ENCODE results near the gene SCP2.

Gene SCP2

DNA sequence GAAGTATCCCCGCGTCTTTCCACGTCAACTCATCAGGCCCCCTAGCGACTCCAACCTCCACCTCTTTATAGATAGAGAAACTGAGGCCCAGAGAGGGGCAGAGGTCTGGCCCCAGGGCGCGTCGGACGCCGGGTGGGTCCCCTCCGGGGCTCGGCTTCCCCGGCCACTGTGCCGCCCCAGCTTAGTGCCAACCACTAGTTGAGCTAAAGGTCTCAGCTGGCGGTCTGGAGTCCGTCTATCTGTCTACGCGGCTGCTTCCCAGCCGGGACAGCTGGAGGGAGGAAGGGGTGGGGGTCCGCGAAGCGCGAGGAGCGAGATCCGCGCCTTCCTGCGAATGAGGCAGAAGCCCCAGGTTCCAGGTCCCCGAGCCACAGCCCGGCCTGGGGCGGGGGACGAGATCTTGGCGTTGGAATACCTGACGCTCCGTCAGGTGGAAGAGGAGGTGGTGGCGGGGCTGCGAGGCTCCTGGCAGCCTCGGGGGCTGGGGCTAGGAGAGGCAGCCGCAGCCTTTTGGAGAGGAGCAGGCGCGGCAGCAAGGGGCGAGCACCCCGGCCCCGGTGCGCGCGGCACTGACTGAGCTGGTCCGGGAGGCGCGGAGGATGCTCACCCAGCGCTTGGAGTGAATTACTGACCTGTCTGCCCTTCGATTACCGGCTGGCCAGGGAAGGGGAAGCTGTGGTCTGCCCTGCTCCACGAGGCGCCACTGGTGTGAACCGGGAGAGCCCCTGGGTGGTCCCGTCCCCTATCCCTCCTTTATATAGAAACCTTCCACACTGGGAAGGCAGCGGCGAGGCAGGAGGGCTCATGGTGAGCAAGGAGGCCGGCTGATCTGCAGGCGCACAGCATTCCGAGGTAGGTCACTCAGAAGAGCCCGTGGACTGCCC lies 135.9 kb downstream of the SCP2 start:
- H3K27me3 ChIP-seq (ENCODE audit: control insufficient read depth, insufficient read depth, low read length): peaks cover 39% of the 10 kb centered on the region
- peaks cover 13% of the 10 kb centered on the region for H3K4me1 ChIP-seq (ENCODE audit: control insufficient read depth, insufficient read depth, low read length)
- H3K9me3 ChIP-seq (replicated peaks; ENCODE audit: low read length): no peaks in the 10 kb centered on the region
- peak overlapping the region; percentile 80 for H3K4me2 ChIP-seq (ENCODE audit: low read length)
- H3K36me3 ChIP-seq (ENCODE audit: insufficient read depth, low read length): no peaks in the 10 kb centered on the region
- H3K4me3 ChIP-seq (ENCODE audit: low read length): peak overlapping the region; percentile 66
- no peak overlapping the region for H3K9ac ChIP-seq (ENCODE audit: low read depth, low read length)

DNA sequence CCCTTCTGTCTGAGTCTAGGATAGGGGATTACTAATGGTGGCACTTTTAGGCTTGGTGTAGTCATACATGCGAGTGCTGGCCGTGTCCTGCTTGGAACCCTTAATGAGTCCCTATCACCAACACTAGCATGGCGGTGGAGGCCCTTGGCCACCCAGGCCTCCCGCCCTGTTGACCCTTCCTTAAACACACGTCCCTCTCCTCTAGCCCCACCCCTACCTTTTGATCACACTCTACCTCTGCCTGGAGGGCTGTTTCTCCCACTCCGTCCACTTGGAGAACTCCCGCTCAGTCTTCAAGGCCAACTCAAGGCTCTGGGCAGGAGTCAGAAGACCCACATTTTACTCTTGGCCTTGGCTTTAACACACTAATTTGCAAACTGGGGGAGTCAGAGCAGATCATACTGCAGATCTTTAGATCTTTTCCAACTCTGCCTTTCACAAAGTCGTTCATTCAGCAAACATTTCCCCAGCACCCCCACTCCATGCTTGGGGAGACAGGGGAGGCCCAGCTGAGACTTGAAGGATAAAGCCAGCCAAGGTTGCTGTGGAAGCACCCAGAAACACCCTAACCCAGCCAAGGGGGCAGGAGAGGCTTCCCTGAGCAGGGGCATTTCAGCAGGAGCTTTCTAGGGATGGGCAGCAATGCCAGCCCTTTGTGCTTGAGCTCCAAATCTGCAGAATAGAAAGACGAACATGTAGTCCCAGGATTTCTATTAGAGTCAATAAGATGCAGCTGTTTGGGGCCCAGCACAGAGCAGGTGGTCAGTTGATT lies 136.9 kb downstream of the SCP2 start:
- peaks cover 13% of the 10 kb centered on the region for H3K4me1 ChIP-seq (ENCODE audit: control insufficient read depth, insufficient read depth, low read length)
- H3K36me3 ChIP-seq (ENCODE audit: insufficient read depth, low read length): no peaks in the 10 kb centered on the region
- no peak overlapping the region for H3K4me2 ChIP-seq (ENCODE audit: low read length)
- no peaks in the 10 kb centered on the region for H3K9me3 ChIP-seq (replicated peaks; ENCODE audit: low read length)
- H3K27me3 ChIP-seq (ENCODE audit: control insufficient read depth, insufficient read depth, low read length): peaks cover 39% of the 10 kb centered on the region
- no peak overlapping the region for H3K4me3 ChIP-seq (ENCODE audit: low read length)
- H3K9ac ChIP-seq (ENCODE audit: low read depth, low read length): no peak overlapping the region

DNA sequence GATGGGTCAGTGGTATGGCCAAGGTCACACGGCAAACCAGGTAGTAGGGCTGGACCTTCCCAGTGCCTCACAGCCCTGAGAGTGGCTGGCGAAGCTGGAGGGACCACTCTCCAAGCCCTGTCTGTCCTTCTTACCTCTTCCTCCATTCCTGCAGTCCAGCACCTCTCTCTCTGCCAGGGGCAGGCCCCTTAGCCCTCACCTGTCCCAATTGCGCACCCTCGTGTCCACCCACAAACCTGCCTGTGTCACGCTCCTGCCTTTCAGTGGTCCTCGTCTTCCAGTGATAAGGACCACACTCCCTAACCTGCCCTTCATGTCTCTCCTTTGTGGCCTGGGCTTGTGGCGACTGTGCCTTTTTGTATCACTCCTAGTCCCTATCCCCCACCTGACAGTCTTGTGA lies 138.3 kb downstream of the SCP2 start:
- Histone ChIP-seq H3K9me3 (replicated peaks; ENCODE audit: low read length) (no peaks in the 10 kb centered on the region), H3K4me1 (ENCODE audit: control insufficient read depth, insufficient read depth, low read length) (peaks cover 13% of the 10 kb centered on the region)

DNA sequence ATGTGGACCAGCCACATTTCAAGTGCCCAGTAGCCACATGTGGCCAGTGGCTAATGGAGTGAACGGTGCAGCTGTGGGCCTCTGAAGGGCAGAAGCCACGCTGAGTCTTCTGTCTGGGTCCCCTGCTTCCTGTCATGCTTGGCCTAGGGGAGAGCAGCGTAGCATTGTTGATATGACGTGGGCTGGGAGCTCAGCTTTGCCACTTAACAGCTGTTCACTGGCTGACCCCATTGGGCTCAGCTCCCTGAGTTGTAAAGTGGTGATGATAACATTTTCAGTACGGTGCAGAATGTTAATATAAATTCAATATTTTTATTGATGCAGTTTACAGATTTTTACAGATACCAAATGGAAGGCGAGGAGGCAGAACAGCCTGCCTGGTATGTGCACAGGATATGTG lies 139.4 kb downstream of the SCP2 start:
- Histone ChIP-seq H3K9ac (ENCODE audit: low read depth, low read length) (no peak overlapping the region), H3K27me3 (ENCODE audit: control insufficient read depth, insufficient read depth, low read length) (peaks cover 30% of the 10 kb centered on the region), H3K4me2 (ENCODE audit: low read length) (no peak overlapping the region), H3K4me1 (ENCODE audit: control insufficient read depth, insufficient read depth, low read length) (peaks cover 6% of the 10 kb centered on the region), H3K9me3 (replicated peaks; ENCODE audit: low read length) (no peaks in the 10 kb centered on the region), H3K4me3 (ENCODE audit: low read length) (no peak overlapping the region), H3K36me3 (ENCODE audit: insufficient read depth, low read length) (no peaks in the 10 kb centered on the region)

More for the DNA sequence above, 138.3 kb downstream of the SCP2 start:
- Histone ChIP-seq H3K4me2 (ENCODE audit: low read length) (no peak overlapping the region), H3K4me3 (ENCODE audit: low read length) (no peak overlapping the region), H3K36me3 (ENCODE audit: insufficient read depth, low read length) (no peaks in the 10 kb centered on the region), H3K27me3 (ENCODE audit: control insufficient read depth, insufficient read depth, low read length) (peaks cover 39% of the 10 kb centered on the region), H3K9ac (ENCODE audit: low read depth, low read length) (no peak overlapping the region)

DNA sequence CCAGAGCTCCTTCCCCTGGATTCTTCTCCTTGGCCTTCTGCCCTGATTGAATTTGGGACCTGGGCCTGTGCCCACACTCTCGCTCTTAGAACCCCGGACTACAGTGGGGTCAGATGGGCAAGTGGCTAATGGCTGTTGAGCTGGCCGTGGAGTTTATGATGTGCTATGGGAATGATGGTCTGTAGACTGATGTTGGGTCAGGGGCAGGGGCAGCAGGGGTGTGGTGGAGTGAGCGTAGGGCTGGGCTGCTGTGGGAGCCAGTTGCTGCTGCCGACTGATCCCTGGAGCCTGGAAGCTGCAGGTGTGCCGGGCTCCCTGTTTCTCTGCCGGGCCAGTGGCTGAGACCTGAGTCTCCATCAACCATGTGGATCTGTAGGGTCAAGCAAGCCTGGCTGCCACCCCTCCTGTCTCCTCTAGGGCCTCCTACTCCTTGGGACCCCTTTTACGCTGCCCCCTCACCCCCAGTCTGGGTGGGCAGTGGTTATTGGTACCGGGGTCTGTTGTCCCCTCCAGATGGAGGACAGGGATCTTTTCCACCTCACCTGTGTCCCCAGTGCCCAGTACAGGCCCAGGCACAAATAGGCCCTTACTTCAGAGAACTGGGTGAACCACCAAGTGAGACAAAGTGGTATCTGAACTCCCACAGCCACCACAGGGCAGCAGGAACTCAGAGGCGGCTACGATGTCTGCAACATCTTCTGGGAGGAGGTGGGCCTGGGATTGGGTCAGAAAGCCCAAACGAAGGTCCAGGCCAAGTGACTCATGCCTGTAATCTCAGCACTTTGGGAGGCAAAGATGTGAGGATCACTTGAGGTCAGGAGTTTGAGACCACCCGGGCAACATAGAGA lies 140.0 kb downstream of the SCP2 start:
- Histone ChIP-seq H3K27me3 (ENCODE audit: control insufficient read depth, insufficient read depth, low read length) (peaks cover 28% of the 10 kb centered on the region), H3K9me3 (replicated peaks; ENCODE audit: low read length) (no peaks in the 10 kb centered on the region), H3K4me3 (ENCODE audit: low read length) (no peak overlapping the region), H3K9ac (ENCODE audit: low read depth, low read length) (no peak overlapping the region), H3K4me1 (ENCODE audit: control insufficient read depth, insufficient read depth, low read length) (peaks cover 6% of the 10 kb centered on the region), H3K36me3 (ENCODE audit: insufficient read depth, low read length) (no peaks in the 10 kb centered on the region), H3K4me2 (ENCODE audit: low read length) (no peak overlapping the region)

DNA sequence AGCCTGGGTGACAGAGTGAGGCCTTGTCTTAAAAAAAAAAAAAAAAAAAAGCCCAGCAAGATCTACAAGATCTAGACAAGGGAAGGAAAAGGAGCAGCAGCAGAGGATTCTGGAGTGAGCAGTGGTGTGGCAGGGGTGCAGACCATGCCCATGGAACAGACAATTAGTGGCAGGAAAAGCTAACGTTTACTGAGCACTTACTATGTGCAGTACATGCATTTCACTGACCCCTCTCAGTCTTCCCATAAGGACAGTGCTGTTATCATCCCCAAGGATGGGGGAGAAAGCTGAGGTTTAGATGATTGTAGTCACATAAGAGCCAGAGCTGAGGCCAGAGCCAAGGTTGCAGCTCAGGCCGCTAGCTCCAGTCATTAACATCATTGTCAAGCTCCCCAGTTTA lies 140.8 kb downstream of the SCP2 start:
- Histone ChIP-seq H3K4me2 (ENCODE audit: low read length) (no peak overlapping the region), H3K9me3 (replicated peaks; ENCODE audit: low read length) (no peaks in the 10 kb centered on the region), H3K36me3 (ENCODE audit: insufficient read depth, low read length) (no peaks in the 10 kb centered on the region), H3K27me3 (ENCODE audit: control insufficient read depth, insufficient read depth, low read length) (peaks cover 23% of the 10 kb centered on the region), H3K9ac (ENCODE audit: low read depth, low read length) (no peak overlapping the region), H3K4me1 (ENCODE audit: control insufficient read depth, insufficient read depth, low read length) (no peaks in the 10 kb centered on the region), H3K4me3 (ENCODE audit: low read length) (no peak overlapping the region)

DNA sequence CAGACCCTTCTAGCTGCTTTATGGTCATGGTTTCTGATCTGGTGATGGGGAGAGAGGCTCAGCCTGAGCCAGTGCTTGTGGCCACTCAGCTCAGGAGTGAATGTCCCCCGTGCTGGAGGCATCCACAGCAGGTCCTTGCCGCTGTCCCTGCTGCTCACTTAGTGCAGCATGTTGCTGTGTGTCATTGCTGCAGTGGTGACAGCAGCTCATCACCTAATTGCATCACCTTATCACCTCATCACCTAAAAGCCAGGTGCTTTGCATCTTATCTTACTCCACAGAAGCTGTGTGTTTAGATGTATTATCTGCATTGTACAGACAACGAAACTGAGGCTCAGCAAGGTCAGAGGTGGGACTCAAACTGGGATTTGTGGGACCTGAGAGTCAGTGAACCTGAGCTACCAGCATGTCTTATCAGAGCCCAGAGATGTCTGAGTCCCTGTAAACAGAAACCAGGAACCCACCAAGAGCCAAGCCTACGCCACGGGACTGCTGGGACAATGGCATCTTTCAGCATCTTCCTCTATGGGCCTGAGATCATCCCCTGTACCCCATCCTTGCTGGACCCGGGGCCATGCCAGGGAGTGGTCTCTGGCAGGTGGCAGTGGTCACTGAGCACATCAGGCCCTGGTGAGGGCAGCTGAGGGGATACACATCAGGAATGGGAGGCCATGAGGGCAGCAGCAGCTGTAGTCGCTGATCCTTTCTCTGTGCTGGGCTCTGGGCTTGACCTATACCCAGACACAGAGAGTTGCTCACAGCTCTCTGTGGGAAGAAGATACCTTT lies 141.4 kb downstream of the SCP2 start:
- H3K4me2 ChIP-seq (ENCODE audit: low read length): no peak overlapping the region
- H3K36me3 ChIP-seq (ENCODE audit: insufficient read depth, low read length): no peaks in the 10 kb centered on the region

DNA sequence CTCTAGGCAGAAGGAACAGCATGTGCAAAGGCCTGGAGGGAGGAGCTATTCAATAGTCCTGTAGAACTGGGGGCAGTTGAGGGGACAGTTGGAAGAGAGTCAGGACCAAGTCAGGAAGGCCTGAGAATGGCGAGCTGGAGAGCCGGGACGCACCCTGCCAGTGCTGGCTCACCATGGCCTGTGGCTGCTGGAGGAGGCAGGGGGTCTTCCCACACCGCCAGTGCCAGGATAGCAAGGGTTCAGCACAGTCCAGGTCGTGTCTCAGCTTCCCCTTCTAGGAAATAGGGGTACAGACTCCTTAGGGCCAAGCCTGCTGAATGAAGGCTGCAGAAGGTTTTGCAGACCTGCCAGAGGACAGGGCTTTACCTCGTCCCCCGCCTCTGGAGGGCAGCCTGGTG lies 142.2 kb downstream of the SCP2 start:
- H3K4me3 ChIP-seq (ENCODE audit: low read length): no peak overlapping the region

More for the DNA sequence above, 141.4 kb downstream of the SCP2 start:
- Histone ChIP-seq H3K9me3 (replicated peaks; ENCODE audit: low read length) (no peaks in the 10 kb centered on the region), H3K4me3 (ENCODE audit: low read length) (no peak overlapping the region), H3K27me3 (ENCODE audit: control insufficient read depth, insufficient read depth, low read length) (peaks cover 20% of the 10 kb centered on the region), H3K4me1 (ENCODE audit: control insufficient read depth, insufficient read depth, low read length) (no peaks in the 10 kb centered on the region), H3K9ac (ENCODE audit: low read depth, low read length) (no peak overlapping the region)

DNA sequence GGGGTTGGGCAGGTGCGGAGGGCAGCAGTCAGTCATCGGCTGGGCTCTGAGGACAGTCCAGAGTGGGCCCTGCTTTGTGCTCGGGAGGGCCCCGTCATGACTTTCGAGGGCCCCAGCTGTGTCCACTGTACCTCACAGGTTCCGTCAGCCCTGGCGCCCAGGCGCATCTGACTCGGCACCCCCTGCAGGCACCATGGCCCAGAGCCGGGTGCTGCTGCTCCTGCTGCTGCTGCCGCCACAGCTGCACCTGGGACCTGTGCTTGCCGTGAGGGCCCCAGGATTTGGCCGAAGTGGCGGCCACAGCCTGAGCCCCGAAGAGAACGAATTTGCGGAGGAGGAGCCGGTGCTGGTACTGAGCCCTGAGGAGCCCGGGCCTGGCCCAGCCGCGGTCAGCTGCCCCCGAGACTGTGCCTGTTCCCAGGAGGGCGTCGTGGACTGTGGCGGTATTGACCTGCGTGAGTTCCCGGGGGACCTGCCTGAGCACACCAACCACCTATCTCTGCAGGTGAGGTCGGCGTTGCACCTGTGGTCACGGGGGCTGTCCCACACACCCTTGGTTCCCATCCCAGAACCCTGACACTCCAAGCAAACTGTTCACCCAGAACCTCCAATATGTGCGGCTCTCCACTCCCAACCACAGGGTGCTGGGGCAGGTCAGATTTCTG lies 142.7 kb downstream of the SCP2 start:
- H3K36me3 ChIP-seq (ENCODE audit: insufficient read depth, low read length): no peaks in the 10 kb centered on the region
- H3K27me3 ChIP-seq (ENCODE audit: control insufficient read depth, insufficient read depth, low read length): peaks cover 12% of the 10 kb centered on the region
- H3K9ac ChIP-seq (ENCODE audit: low read depth, low read length): no peak overlapping the region
- H3K9me3 ChIP-seq (replicated peaks; ENCODE audit: low read length): no peaks in the 10 kb centered on the region
- no peak overlapping the region for H3K4me2 ChIP-seq (ENCODE audit: low read length)
- H3K4me3 ChIP-seq (ENCODE audit: low read length): no peak overlapping the region
- H3K4me1 ChIP-seq (ENCODE audit: control insufficient read depth, insufficient read depth, low read length): no peaks in the 10 kb centered on the region

More for the DNA sequence above, 142.2 kb downstream of the SCP2 start:
- Histone ChIP-seq H3K9ac (ENCODE audit: low read depth, low read length) (no peak overlapping the region), H3K36me3 (ENCODE audit: insufficient read depth, low read length) (no peaks in the 10 kb centered on the region), H3K4me1 (ENCODE audit: control insufficient read depth, insufficient read depth, low read length) (no peaks in the 10 kb centered on the region), H3K9me3 (replicated peaks; ENCODE audit: low read length) (no peaks in the 10 kb centered on the region), H3K27me3 (ENCODE audit: control insufficient read depth, insufficient read depth, low read length) (peaks cover 17% of the 10 kb centered on the region), H3K4me2 (ENCODE audit: low read length) (no peak overlapping the region)

DNA sequence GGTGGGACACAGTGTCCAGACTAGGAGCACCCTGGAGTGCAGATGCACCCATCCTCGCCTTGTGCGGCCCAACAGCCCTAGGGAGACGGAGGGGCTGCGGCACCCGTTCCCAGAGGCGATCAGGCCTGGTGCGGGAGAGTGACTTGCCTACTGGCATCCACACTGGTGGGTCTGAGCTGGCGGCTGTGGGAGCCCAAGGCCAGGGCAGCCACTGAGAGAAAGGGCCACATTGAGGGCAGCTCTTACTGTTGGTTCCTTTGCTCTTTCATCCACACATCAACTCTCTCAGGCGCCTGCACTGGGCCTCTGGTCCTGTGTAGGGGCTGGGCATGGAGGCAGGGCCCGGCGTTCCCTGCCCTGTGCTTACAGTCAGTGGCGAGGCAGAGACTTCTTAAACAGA lies 143.5 kb downstream of the SCP2 start:
- no peak overlapping the region for H3K4me2 ChIP-seq (ENCODE audit: low read length)
- H3K9ac ChIP-seq (ENCODE audit: low read depth, low read length): no peak overlapping the region
- no peak overlapping the region for H3K4me3 ChIP-seq (ENCODE audit: low read length)
- no peaks in the 10 kb centered on the region for H3K36me3 ChIP-seq (ENCODE audit: insufficient read depth, low read length)
- H3K27me3 ChIP-seq (ENCODE audit: control insufficient read depth, insufficient read depth, low read length): peaks cover 6% of the 10 kb centered on the region
- no peaks in the 10 kb centered on the region for H3K9me3 ChIP-seq (replicated peaks; ENCODE audit: low read length)
- no peaks in the 10 kb centered on the region for H3K4me1 ChIP-seq (ENCODE audit: control insufficient read depth, insufficient read depth, low read length)

Data from skeletal muscle satellite cell (primary cell).